GM12878 (cell line): ENCODE data around the gene PLXND1. TPM values are rescaled to one million over a fixed set of nuclear protein-coding genes. Genes with fewer than 3 reads are reported as not detected.

Experiments
- ATAC-seq: fragments of 200-7000 bp; cut with Tn5 transposase; 3 replicates; pipeline ENCODE4 v1.9.1; 2020; ENCODE audit warnings: mild to moderate bottlenecking, moderate library complexity
- BruUV-seq: library from RNA; stranded (reverse); fragments of 400-500 nt; replicated peaks from 2 replicates; lab custom pipeline; 2021; lab: Mats Ljungman, UMichigan
- CTCF ChIA-PET: fragments of 300-600 bp; sonication (Branson Sonifier 250); formaldehyde crosslinking; extraction: SDS; loops from one replicate; lab custom pipeline; 2021; ENCODE audit warnings: inconsistent platforms; lab: Yijun Ruan, JAX
- POLR2A ChIA-PET: fragments of 350-600 bp; formaldehyde crosslinking; extraction: SDS; loops from one replicate; lab custom pipeline; 2021; ENCODE audit warnings: inconsistent platforms; lab: Charles Lee
- RAD21 ChIA-PET: fragments of 300-600 bp; sonication (Branson Sonifier 250); formaldehyde crosslinking; loops from one replicate; lab custom pipeline; 2023; ENCODE audit warnings: antibody characterized with exemption; ENCODE audit not compliant: unreplicated experiment; lab: Charles Lee
- SMC1A ChIA-PET: fragments of 300-600 bp; sonication (Branson Sonifier 250); formaldehyde crosslinking; loops from one replicate; lab custom pipeline; 2023; ENCODE audit not compliant: unreplicated experiment, uncharacterized antibody; lab: Charles Lee
- DNase-seq: peaks from one replicate; pipeline ENCODE4 v3.0.0-alpha.2; 2011; ENCODE audit warnings: low read depth, low spot score
- FAIRE-seq: peaks from 3 replicates; lab custom pipeline; 2011; peaks lifted over from hg19 to GRCh38; lab: Jason Lieb, UNC
- H2AFZ ChIP-seq: 2 replicates; pipeline ENCODE4 v1.6.0; 2011; ENCODE audit warnings: low read depth, low read length, control low read depth; ENCODE audit not compliant: control insufficient read depth
- H3K27ac ChIP-seq: 2 replicates; pipeline ENCODE4 v1.5.1; 2011; ENCODE audit warnings: control low read depth; ENCODE audit not compliant: control insufficient read depth, insufficient read depth
- H3K27me3 ChIP-seq, 2 experiments: replicated peaks in 1 of 2; 2 replicates each; pipeline versions ENCODE4 v1.6.0 to v1.6.1; 2011; ENCODE audit warnings: low read length in 1 of 2; ENCODE audit not compliant: control insufficient read depth in 2 of 2, insufficient read depth in 2 of 2
- H3K36me3 ChIP-seq, 2 experiments: 2 replicates each; pipeline ENCODE4 v1.5.1; 2011; ENCODE audit warnings: low read length in 1 of 2; ENCODE audit not compliant: control insufficient read depth in 2 of 2, insufficient read depth in 2 of 2
- H3K4me1 ChIP-seq: 2 replicates; pipeline ENCODE4 v1.6.1; 2011; ENCODE audit warnings: mild to moderate bottlenecking, low read length, moderate library complexity, mixed read lengths; ENCODE audit not compliant: control insufficient read depth, insufficient read depth
- H3K4me2 ChIP-seq: 2 replicates; pipeline ENCODE4 v1.6.0; 2011; ENCODE audit warnings: control low read depth; ENCODE audit not compliant: control insufficient read depth, insufficient read depth
- H3K4me3 ChIP-seq: fragments of 200-600 bp; sonication (generic); 2 replicates; pipeline ENCODE4 v1.5.1; 2016
- H3K79me2 ChIP-seq: 2 replicates; pipeline ENCODE4 v1.6.0; 2011; ENCODE audit warnings: low read length; ENCODE audit not compliant: control insufficient read depth, insufficient read depth
- H3K9ac ChIP-seq: 2 replicates; pipeline ENCODE4 v1.8.0; 2011; ENCODE audit warnings: low read length, control low read depth, mixed read lengths; ENCODE audit not compliant: control insufficient read depth, insufficient read depth
- H3K9me3 ChIP-seq: replicated peaks from 3 replicates; pipeline ENCODE4 v1.5.1; 2011; ENCODE audit warnings: mild to moderate bottlenecking, low read length; ENCODE audit not compliant: control insufficient read depth, insufficient read depth
- H4K20me1 ChIP-seq: 2 replicates; pipeline ENCODE4 v1.6.0; 2011; ENCODE audit not compliant: control insufficient read depth, insufficient read depth
- ASH2L ChIP-seq: fragments of 300-600, 200-600 bp; sonication (generic); IDR thresholded peaks from 2 replicates; pipeline ENCODE4 v1.6.1; 2017; ENCODE audit warnings: low read depth, mild to moderate bottlenecking, borderline replicate concordance
- BHLHE40 ChIP-seq, 2 experiments: fragments of 450-650 bp in 1 of 2; IDR thresholded peaks; 2 replicates each; pipeline ENCODE4 v1.6.1; 2011 to 2017; ENCODE audit warnings: low read depth in 2 of 2, borderline replicate concordance in 1 of 2, improper control_type of control experiment in 1 of 2, low read length in 1 of 2, mild to moderate bottlenecking in 1 of 2
- CHD2 ChIP-seq: IDR thresholded peaks from 2 replicates; pipeline ENCODE4 v1.6.1; 2011; ENCODE audit warnings: low read depth, low read length, improper control_type of control experiment, borderline replicate concordance
- PAX5 ChIP-seq: IDR thresholded peaks from 2 replicates; pipeline ENCODE4 v1.6.1; 2011; ENCODE audit warnings: low read depth, low read length, borderline replicate concordance
- POLR2A ChIP-seq: IDR thresholded peaks from 2 replicates; pipeline ENCODE4 v1.6.1; 2011; ENCODE audit warnings: low read depth, mild to moderate bottlenecking, low read length
- POU2F2 ChIP-seq: IDR thresholded peaks from 3 replicates; pipeline ENCODE4 v1.6.1; 2011; ENCODE audit warnings: low read depth, mild to moderate bottlenecking, low read length, borderline replicate concordance
- SP1 ChIP-seq: IDR thresholded peaks from one replicate; pipeline ENCODE4 v1.6.1; 2011; ENCODE audit warnings: low read depth, low read length
- SPI1 ChIP-seq: IDR thresholded peaks from 2 replicates; pipeline ENCODE4 v1.6.1; 2011; ENCODE audit warnings: low read depth, mild to moderate bottlenecking, low read length, moderate library complexity, borderline replicate concordance; ENCODE audit not compliant: insufficient read depth
- TAF1 ChIP-seq: IDR thresholded peaks from 2 replicates; pipeline ENCODE4 v1.6.1; 2011; ENCODE audit warnings: mild to moderate bottlenecking, low read depth, low read length, borderline replicate concordance
- WGBS: methylation state at CpG from one replicate; pipeline ENCODE4 v1.1.6; 2016; ENCODE audit warnings: low lambda C conversion rate; ENCODE audit not compliant: insufficient replicate concordance, insufficient coverage; ENCODE audit errors: missing lambda C conversion rate; 5-methylcytosine and 5-hydroxymethylcytosine counted together
- in situ Hi-C: fragments of 300-500 bp; cut with MboI; formaldehyde crosslinking; loops from 9 replicates; pipeline ENCODE4 v1.14.3; 2018; ENCODE audit warnings: mixed read lengths
- intact Hi-C: fragments of 100-400 bp; cut with micrococcal nuclease; formaldehyde crosslinking; loops from one replicate; pipeline ENCODE4 v1.14.2; 2022; ENCODE audit not compliant: unreplicated experiment
- polyA plus RNA-seq, 11 experiments: library from polyadenylated mRNA; depleted of rRNA in 4 of 11; unstranded in 6 of 11; stranded (reverse) in 5 of 11; fragments of >200 nt; fragmentation: Nextera tagmentation in 4 of 11; fragmentation: Illumina TruSeq in 1 of 11; extraction: Ambion mirVana in 4 of 11; extraction: Trizol in 1 of 11; gene quantifications; 1 replicate in 1 of 11; 2 replicates in 10 of 11; pipeline versions ENCODE4 v1.2.1 to v1.2.3, GENCODE V29; 2011 to 2016; ENCODE audit warnings: inconsistent platforms in 2 of 11, missing spikeins in 2 of 11, low read depth in 1 of 11
- total RNA-seq, 4 experiments: library from RNA; depleted of rRNA in 3 of 4; stranded (reverse); fragments of >200 nt in 3 of 4; fragmentation: Illumina TruSeq in 1 of 4; extraction: Trizol in 1 of 4; gene quantifications; 2 replicates each; pipeline versions ENCODE4 v1.2.1 to v1.2.3, GENCODE V29; 2013 to 2021

The PLXND1 gene
- total and polyA plus RNA-seq, 10 of the 15 experiments (the other 5 are each of a cell fraction or from before 2014, with no cell fraction given) = 0.01 to 2.3 (median 0.72) TPM; not detected in 7

- Histone ChIP-seq H3K4me3 (no peak overlapping the region), H3K9me3 (no peaks in the 10 kb centered on the region), H3K27me3 (no peaks in the 10 kb centered on the region), H2AFZ (peak overlapping the region; percentile 86), H3K4me2 (0 out of 2 replicates have a peak overlapping the region, but pooled peaks have one; percentile 17), H3K27ac (peak overlapping the region; percentile 25), H3K36me3 (no peaks in the 10 kb centered on the region), H4K20me1 (no peaks in the 10 kb centered on the region), H3K9ac (peak overlapping the region; percentile 27; the same call in 1 of the 2 replicates), H3K4me1 (peaks cover 22% of the 10 kb centered on the region), H3K79me2 (no peaks in the 10 kb centered on the region)
- SMC1A ChIA-PET = interaction anchor here (0.8 to 1.2 kb wide), 2 partner anchors 22 to 50 kb away, joined by 3 to 4 read pairs; no protein-coding TSS in a partner anchor
- CTCF ChIA-PET = interaction anchor here (0.6 to 2.0 kb wide), 3 partner anchors 13 to 193 kb away, joined by 3 to 8 read pairs (median 4); no protein-coding TSS in a partner anchor
- WGBS = 36% methylated on average over 18 of the region's 18 CpGs
- peak; percentile 35 for DNase-seq
- intact Hi-C loops = no loop called here
- in situ Hi-C loops = no loop called here
- FAIRE-seq = no peak
- TF ChIP-seq POU2F2 = no peak
- TF ChIP-seq BHLHE40 (IDR thresholded peaks at IDR 0.05; ENCODE audit: borderline replicate concordance in 1 of 2, low read depth in 2 of 2, low read length in 1 of 2) = no peak
- TF ChIP-seq SP1 = peak; percentile 9
- peak; percentile 20; the same call in 1 of the 2 replicates for TF ChIP-seq POLR2A
- peak; percentile 17; the same call in 1 of the 2 replicates for TF ChIP-seq PAX5
- TF ChIP-seq ASH2L = no peak
- peak; percentile 30; the same call in 1 of the 2 replicates for TF ChIP-seq TAF1
- TF ChIP-seq SPI1 = no peak
- no peak for TF ChIP-seq CHD2
- no TSS peak for BruUV-seq
- RAD21 ChIA-PET = interaction anchor here (1.0 to 1.3 kb wide), 4 partner anchors 42 to 193 kb away, joined by 3 to 4 read pairs (median 4); no protein-coding TSS in a partner anchor
- POLR2A ChIA-PET = interaction anchor here (0.7 to 1.1 kb wide), 2 partner anchors 41 to 639 kb away, joined by 3 to 6 read pairs; no protein-coding TSS in a partner anchor
- ATAC-seq = peak; percentile 24; the same call in 1 of the 3 replicates
Observed at GRCh38 chr3:129576514-129577352, 29.7 kb downstream of the PLXND1 start.
